ENCODE data around the gene VCP.
"Not testable (repeated sequence)": the region's sequence is repeated elsewhere in the genome, so short reads cannot be mapped to it uniquely, and the experiment has no call there.

The VCP gene

GRCh38 chr9:35027374-35027773 lies 45.1 kb downstream of the VCP start:
- in situ Hi-C loops (cut with HindIII; ENCODE audit: low sequenced_read_pairs), result no loop called here
- H3K4me3 ChIP-seq (ENCODE audit: low read depth, low read length), result no peak overlapping the region
- no peak for TF ChIP-seq CTCF (IDR thresholded peaks at IDR 0.05; ENCODE audit: low read depth, low read length)
- DNase-seq (ENCODE audit: low read depth, low spot score), result no peak

DNA sequence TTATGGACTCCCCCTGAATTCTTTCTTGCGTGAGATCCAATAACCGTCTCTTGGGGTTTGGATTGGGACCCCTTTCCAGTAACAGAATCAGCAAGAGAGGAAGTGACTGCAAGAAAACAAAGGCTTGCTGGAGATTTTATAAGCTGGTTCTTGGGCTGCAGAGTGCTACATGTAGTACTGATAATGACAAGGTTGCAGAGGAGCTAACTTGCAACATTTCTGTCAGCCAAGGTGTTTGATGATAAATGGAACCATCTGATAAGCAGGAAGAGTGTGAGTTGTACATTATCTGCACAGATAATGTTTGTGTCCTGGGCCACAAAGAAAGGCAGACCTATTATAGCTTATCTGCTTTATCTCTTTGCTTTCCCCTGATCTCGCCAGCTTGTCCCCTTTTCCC lies 45.8 kb downstream of the VCP start:
- in situ Hi-C loops (cut with HindIII; ENCODE audit: low sequenced_read_pairs), result no loop called here
- no peak for DNase-seq (ENCODE audit: low read depth, low spot score)
- no peak for TF ChIP-seq CTCF (IDR thresholded peaks at IDR 0.05; ENCODE audit: low read depth, low read length)
- H3K4me3 ChIP-seq (ENCODE audit: low read depth, low read length), result no peak overlapping the region

DNA sequence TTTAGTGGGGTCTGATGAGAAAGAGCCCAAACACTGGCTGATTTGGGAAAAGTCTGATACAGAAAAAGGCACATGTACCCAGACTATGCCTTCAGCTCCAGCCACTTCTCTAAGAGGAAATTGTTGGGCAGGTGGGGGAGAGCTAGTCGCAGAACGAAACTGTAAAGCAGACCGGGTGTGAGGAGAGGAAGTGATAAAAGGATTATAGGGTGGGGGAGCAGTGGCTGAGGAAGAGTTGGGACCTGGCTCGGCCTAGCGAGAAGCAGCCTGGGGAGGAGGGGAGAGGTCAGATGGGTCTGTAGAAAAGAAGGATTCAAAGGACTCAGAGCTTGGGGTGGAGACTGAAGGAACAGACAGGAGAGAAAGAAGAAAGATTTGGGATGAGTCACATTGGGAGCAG lies 49.0 kb downstream of the VCP start:
- H3K4me3 ChIP-seq (ENCODE audit: low read depth, low read length); DNase-seq (ENCODE audit: low read depth, low spot score); in situ Hi-C loops (cut with HindIII; ENCODE audit: low sequenced_read_pairs): not testable (repeated sequence)

DNA sequence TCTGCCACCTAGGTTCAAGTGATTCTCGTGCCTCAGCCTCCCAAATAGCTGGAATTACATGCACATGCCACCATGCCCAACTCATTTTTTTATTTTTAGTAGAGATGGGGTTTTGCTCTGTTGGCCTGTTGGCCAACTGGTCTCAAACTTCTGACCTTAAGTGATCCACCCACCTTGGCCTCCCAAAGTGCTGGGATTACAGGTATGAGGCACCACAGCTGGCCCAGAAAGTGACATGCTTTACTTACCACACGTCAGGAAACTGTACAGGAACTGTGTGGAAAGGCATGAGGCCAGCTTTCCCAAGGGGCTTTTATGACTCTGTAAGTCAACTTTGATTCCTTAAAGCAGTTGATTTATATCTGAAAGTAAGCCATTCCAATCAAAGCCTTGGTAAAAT lies 57.9 kb downstream of the VCP start:
- no peak for TF ChIP-seq CTCF (IDR thresholded peaks at IDR 0.05; ENCODE audit: low read depth, low read length)
- in situ Hi-C loops (cut with HindIII; ENCODE audit: low sequenced_read_pairs), result no loop called here
- DNase-seq (ENCODE audit: low read depth, low spot score), result no peak
- H3K4me3 ChIP-seq (ENCODE audit: low read depth, low read length), result no peak overlapping the region

DNA sequence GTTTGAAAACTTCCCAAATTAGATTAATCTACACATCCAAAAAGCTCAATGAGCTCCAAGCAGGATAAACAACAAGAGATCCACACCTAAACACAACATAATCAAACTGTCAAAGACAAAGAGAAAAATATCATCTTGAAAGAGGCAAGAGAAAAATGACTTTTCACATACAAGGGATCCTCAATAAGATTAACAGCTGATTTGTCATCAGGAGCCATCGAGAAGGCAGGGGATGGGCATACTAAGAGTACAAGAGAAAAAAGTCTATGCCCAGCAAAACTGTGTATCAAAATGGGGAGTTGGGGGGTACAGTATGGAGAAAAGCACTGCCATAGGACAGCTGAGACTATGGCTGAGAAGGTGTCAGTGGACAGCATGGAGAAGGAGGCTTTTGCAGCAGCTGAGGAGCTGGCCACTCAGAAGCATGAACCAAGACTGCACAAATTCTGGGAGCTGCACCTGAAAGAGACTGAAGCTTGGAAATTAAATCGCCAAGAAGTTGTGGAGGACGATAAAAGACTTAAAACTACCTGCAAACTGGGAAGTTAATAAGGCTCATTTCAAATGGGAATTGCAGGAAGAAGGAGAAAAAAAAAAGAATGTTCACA lies 62.0 kb downstream of the VCP start:
- in situ Hi-C loops (cut with HindIII; ENCODE audit: low sequenced_read_pairs), result no loop called here
- DNase-seq (ENCODE audit: low read depth, low spot score), result no peak
- TF ChIP-seq CTCF (IDR thresholded peaks at IDR 0.05; ENCODE audit: low read depth, low read length), result no peak
- H3K4me3 ChIP-seq (ENCODE audit: low read depth, low read length), result no peak overlapping the region
